ENCODE data around the gene TBC1D12.

- no peak for TF ChIP-seq CTCF (IDR thresholded peaks at IDR 0.05; ENCODE audit: insufficient read depth, low read length, poor library complexity, severe bottlenecking)
- TF ChIP-seq EZH2phosphoT487 (conservative IDR thresholded peaks at IDR 0.05; ENCODE audit: low read length): no peak
Observed at GRCh38 chr10:94366382-94366781, 36.0 kb upstream of the TBC1D12 start.

Data from SU-DHL-6 (cell line).